GM10266 (cell line): Measurements from ENCODE around the gene SLC6A17.

Experiments used
- DNase-seq: peaks from one replicate; pipeline ENCODE4 v3.0.0; 2012; ENCODE audit errors: extremely low spot score
- TF ChIP-seq, protein P1 (sequence below): IDR thresholded peaks from 2 replicates; pipeline ENCODE4 v1.5.1; 2012; ENCODE audit warnings: mild to moderate bottlenecking, low read depth; ENCODE audit not compliant: control insufficient read depth, insufficient read depth; ENCODE audit errors: missing control alignments

The SLC6A17 gene

DNA sequence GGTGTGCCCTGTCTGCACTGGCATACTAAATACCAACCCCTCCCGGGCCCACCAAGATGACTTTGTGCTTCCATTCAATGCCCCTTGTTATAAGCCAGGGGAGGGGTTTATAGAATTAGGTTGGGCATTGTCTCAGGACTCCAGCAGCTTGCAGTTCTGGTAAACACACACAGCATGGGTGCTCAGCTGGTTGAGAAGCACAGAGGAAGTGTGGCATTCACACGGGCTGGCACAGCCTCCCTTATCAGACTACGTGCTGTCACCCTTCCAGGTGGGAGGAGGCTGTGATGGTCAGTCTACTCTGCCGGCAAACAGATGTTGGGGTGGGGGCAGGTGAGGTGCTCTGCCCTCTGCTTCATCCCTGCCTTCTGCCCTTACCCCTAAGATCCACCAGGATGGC, 15.0 kb upstream of the SLC6A17 start:
- TF ChIP-seq, protein P1, sequence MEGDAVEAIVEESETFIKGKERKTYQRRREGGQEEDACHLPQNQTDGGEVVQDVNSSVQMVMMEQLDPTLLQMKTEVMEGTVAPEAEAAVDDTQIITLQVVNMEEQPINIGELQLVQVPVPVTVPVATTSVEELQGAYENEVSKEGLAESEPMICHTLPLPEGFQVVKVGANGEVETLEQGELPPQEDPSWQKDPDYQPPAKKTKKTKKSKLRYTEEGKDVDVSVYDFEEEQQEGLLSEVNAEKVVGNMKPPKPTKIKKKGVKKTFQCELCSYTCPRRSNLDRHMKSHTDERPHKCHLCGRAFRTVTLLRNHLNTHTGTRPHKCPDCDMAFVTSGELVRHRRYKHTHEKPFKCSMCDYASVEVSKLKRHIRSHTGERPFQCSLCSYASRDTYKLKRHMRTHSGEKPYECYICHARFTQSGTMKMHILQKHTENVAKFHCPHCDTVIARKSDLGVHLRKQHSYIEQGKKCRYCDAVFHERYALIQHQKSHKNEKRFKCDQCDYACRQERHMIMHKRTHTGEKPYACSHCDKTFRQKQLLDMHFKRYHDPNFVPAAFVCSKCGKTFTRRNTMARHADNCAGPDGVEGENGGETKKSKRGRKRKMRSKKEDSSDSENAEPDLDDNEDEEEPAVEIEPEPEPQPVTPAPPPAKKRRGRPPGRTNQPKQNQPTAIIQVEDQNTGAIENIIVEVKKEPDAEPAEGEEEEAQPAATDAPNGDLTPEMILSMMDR = no peak
- DNase-seq = no peak

DNA sequence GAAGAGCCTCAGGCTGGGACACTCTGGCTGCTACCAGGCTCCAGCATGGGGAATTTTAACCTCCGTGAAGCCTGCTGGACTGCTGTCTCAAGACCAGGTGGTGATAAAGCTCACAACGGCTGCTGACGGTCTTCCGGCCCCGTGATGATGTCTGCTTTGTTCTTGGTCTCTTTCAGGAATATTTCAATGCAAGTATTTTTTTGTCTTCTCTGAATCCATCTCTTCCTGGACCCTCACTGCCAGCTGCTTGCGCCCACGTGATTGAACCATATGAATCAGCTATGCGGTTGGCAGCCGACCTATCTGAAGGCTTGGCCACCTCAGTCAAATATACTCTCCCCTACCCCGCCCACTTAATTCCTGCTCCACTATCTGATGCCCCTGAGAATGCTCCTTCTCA, 14.6 kb upstream of the SLC6A17 start:
- no peak for DNase-seq
- TF ChIP-seq, protein P1 = no peak

DNA sequence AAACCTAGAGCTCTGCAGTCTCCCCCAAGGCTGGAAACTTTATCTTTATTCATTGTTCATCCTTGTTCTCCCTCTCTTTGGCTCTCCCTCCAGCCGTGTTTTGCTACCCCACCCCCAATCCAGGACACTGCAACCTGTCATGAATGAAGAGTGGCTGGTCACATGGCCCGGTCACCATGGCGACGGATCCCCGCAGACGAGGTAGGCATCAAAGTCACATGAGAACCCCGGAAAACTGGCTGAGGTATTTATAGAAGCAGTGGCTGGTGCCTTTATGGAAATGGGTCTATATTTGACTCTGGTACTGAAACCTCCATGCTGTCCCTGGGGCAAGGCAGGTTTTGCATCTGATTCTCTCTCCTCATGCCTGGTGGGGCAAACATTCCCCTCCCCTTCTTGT, 13.4 kb upstream of the SLC6A17 start:
- TF ChIP-seq, protein P1 = no peak
- no peak for DNase-seq

GRCh38 chr1:110138956-110139355, 11.3 kb upstream of the SLC6A17 start:
- TF ChIP-seq, protein P1 = no peak
- DNase-seq = no peak

DNA sequence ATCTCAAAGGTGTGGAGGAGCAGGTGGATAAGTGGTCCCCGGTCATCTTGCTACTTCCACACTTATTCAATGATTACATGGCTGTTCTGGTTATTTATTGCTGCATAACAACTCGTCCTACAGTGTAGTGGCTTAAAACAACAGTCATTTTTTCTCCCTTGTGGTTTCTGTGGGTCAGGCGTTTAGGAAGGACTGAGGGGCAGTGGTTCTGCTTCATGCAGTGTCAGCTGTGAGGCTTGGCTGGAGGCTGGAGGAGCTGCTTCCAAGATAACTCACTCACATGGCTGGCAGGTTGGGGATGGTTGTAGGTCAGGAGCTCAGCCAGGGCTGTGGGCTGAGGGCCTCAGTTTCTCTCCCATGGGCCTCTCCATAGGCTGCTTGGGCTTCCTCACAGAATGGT, 5.9 kb upstream of the SLC6A17 start:
- TF ChIP-seq, protein P1 = no peak
- no peak for DNase-seq

GRCh38 chr1:110148961-110149360, 1.3 kb upstream of the SLC6A17 start:
- TF ChIP-seq, protein P1 = no peak
- DNase-seq = no peak

- no peak for DNase-seq
These were observed 928 bp downstream of the SLC6A17 start for GRCh38 chr1:110151175-110151669.

More at GRCh38 chr1:110151175-110151669, 928 bp downstream of the SLC6A17 start:
- TF ChIP-seq, protein P1 = no peak
